Keratinocyte (primary cell): ENCODE measurements around the gene PLA2G2D.

Source experiments
- EZH2 ChIP-seq: IDR thresholded peaks from one replicate; pipeline ENCODE4 v1.6.1; 2012; ENCODE audit warnings: inconsistent platforms, mild to moderate bottlenecking, low read length, moderate library complexity
- TF ChIP-seq, protein P1 (sequence below), 3 experiments: IDR thresholded peaks in 1 of 3; conservative IDR thresholded peaks in 1 of 3; optimal IDR thresholded peaks in 1 of 3; 2 replicates in 2 of 3; 3 replicates in 1 of 3; pipeline versions ENCODE3 to v1.5.1; 2011; ENCODE audit warnings: low read length in 3 of 3, mild to moderate bottlenecking in 3 of 3, moderate library complexity in 2 of 3, control low read depth in 1 of 3, inconsistent platforms in 1 of 3; ENCODE audit not compliant: insufficient read depth in 2 of 3; ENCODE audit errors: extremely low read depth in 1 of 3

DNA sequence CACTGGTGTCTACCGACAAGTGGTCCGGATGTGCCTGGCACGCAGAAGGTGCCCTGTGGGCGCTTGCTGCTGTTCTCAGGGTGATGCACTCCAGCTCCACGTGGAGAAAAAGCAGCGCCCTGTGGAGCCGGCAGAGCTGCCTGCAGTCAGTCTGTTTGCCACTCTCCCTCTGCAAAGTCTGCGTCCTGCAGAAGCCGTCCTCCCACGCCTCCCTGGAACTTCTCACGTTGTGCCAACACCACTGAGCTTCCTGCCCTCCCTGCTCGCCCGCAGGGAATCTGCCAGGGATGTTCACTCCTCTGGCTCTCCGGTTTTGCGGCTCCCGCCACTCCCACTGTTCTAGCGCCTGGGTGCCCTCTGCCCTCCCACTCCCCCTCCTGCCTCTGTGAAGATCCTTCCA is 46.7 kb upstream of the PLA2G2D start:
- TF ChIP-seq, protein P1, sequence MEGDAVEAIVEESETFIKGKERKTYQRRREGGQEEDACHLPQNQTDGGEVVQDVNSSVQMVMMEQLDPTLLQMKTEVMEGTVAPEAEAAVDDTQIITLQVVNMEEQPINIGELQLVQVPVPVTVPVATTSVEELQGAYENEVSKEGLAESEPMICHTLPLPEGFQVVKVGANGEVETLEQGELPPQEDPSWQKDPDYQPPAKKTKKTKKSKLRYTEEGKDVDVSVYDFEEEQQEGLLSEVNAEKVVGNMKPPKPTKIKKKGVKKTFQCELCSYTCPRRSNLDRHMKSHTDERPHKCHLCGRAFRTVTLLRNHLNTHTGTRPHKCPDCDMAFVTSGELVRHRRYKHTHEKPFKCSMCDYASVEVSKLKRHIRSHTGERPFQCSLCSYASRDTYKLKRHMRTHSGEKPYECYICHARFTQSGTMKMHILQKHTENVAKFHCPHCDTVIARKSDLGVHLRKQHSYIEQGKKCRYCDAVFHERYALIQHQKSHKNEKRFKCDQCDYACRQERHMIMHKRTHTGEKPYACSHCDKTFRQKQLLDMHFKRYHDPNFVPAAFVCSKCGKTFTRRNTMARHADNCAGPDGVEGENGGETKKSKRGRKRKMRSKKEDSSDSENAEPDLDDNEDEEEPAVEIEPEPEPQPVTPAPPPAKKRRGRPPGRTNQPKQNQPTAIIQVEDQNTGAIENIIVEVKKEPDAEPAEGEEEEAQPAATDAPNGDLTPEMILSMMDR (optimal IDR thresholded peaks at IDR 0.05 in 1 of 3, IDR thresholded peaks at IDR 0.05 in 1 of 3, conservative IDR thresholded peaks at IDR 0.05 in 1 of 3; ENCODE audit: extremely low read depth in 1 of 3, insufficient read depth in 2 of 3, low read length in 3 of 3): no peak
- no peak for TF ChIP-seq EZH2
